ENCODE results near the gene GMDS.

The GMDS gene

GRCh38 chr6:1662534-1662933, 582.9 kb downstream of the GMDS start:
- DNase-seq, result no peak

DNA sequence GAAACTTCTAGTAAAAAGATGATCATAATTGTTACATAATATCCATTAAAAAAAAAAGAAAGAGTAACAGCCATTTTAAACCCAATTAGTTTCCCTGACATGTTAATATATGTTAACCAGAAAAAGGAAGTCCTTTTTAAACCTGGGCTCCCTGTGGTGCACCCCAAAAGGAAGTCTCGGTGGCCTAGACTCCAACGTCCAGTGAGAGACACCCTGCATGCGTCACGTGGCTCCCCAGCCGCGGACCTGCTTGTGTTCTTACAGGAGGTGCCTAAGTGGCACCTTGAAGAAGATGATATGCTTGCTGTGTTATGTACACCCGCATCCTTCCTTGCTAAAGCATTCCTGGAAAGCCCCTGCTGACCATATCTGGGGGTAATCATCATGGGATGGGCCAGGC, 585.6 kb downstream of the GMDS start:
- DNase-seq, result no peak

- DNase-seq, result no peak
Measured at GRCh38 chr6:1658212-1659005, 587.0 kb downstream of the GMDS start.

GRCh38 chr6:1657771-1658165, 587.6 kb downstream of the GMDS start:
- no peak for DNase-seq

DNA sequence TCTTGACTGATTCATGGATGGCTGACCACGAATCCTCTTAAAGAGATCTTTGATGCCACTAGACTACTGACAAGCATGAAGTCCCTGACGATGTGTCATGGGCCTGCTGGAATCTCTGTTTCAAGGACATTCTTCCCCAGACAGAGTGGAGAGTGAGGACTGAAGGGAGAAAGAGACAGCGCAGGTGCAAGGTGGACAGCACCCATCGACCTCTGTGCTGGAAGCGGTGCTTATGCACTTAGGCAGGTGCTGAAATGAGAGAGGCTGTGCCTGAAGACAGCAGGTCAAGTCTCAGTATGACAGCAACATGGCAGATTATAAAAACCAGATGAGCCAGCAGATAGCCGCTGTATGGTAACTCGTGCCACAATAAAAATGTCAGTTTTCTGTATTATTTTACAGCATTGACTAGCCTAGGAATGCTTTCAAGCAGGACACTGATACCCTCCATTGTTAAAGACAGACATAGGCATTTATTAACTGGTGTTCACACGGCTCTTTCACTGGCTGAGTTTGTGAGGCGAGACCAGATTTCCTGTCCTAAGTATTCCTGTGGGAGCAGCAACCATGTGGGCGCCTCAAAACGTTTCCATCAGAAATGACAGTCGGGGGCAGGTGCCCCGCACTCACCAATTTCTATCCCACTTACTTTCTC, 588.2 kb downstream of the GMDS start:
- no peak for DNase-seq

DNA sequence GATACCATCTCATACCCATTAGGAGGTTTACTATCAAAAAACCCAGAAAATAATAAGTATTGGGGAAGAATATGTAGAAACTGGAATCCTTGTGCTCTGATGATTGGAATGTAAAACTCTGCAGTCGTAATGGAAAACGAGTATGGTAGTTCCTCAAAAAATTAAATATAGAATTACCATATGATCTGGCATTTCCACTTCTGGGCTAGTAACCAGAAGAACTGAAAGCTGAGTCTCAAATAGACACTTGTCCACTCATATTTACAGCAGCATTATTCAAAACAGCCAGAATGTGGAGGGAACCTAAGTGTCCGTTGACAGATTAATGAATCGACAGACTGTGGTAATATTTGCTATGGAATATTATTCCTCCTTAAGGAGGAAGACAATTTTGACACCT, 591.4 kb downstream of the GMDS start:
- no peak for DNase-seq

DNA sequence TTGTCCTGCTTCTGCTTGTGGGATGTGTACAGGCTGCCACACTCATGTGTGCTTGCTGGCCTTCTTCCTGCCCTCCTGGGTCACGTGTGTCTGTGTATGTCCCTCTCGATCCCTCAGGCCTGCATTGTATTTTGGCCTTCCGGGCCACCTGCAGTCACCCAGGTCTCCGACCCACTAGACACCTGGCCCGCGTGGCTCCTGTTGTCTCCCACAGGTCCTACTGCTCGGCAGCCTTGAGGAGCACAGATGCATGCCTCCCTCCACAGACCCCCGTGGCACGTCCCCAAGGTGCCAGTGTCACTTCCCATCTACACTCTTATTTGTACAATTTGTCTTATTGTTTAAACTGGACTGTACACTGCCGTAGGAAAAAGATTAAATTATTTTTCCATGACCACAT, 592.6 kb downstream of the GMDS start:
- no peak for DNase-seq

- DNase-seq, result no peak
Measured at GRCh38 chr6:1651362-1651761, 594.0 kb downstream of the GMDS start.

GRCh38 chr6:1645466-1646185, 599.8 kb downstream of the GMDS start:
- DNase-seq, result no peak

- DNase-seq, result no peak
Measured at GRCh38 chr6:1644516-1645060, 600.8 kb downstream of the GMDS start.

- no peak for DNase-seq
Measured at GRCh38 chr6:1643830-1644445, 601.5 kb downstream of the GMDS start.

DNA sequence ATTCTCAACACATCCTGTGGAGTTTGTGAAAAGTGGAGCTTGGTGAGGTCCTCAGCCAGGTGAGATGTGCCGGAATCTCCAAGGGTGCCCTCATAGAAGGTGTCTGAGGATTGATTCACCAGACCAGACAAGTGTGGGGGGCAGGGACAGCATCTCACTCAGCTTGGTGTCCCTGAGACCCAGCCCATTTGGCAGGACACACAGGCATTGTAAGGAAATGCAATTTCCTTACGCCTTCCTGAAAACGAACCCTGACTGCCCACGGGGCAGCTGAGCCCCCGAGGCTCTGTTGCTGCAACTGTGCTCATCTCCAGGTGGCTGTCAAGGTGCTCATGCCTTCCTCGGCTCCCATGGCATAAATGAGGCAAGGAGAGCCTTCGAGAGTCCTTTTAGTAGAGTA, 602.3 kb downstream of the GMDS start:
- DNase-seq, result no peak

- no peak for DNase-seq
Measured at GRCh38 chr6:1641343-1641885, 604.0 kb downstream of the GMDS start.

DNA sequence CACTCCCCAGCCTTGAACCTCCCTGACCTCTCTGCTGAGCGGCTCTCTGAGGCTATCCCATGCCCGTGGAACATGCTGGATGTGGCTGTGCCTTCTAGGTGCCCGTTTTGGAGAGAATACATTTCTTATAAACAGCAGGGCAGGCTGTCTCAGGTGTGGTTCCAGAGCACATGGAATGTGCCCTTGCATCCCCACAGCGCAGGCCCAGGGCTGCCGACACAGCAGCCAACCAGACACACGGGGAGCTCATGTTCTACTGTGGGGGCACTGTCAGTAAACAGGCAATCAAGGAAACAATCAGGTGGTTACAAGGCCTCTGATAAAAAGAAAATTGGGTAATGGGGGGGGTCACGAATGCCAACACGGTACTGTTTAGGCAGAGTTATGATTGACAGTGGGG, 604.9 kb downstream of the GMDS start:
- no peak for DNase-seq

GRCh38 chr6:1639430-1639829, 606.0 kb downstream of the GMDS start:
- DNase-seq, result no peak

DNA sequence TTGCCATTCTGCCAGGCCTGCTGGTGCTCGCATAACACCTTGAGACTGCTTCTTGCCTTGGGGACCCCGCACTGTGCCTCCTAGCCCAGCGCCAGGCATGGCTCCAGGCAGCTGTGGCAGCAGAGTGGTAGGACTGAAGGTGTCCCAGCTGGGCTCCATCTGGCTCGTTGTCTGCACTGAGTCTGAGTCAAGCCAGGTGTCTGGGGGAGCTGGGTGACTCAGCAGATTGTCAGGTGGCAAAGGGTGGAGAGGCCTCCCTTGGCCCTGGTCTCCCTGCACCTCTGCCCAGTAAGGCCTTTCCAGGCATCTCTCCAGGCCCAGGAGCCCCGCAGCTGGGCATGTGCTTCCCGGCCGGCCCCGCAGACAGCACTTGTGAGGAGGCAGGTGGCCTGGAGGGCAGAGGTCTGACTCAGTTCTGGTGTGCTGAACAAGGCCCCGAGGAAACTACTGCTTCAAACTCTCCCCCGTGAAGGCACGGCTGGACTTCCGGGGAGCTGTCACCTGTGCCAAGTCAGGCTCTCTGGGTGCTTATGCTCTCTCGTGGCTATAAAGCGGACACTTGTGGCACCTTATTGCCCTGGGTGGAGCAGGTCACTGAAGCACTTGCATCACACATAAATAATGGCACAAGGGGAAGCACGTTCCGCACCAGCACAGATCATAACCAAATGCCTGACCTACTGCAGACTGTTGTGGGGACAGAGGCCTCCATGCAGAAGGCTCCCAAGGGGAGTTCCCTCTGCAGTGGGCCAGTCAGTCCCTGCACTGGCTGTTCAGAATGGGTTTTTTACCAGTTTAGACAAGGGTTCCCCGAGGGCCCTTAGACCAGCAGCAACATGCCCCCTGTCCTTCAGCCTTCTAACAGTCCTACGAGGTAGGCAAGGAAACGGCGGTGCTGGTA, 608.2 kb downstream of the GMDS start:
- DNase-seq, result no peak

DNA sequence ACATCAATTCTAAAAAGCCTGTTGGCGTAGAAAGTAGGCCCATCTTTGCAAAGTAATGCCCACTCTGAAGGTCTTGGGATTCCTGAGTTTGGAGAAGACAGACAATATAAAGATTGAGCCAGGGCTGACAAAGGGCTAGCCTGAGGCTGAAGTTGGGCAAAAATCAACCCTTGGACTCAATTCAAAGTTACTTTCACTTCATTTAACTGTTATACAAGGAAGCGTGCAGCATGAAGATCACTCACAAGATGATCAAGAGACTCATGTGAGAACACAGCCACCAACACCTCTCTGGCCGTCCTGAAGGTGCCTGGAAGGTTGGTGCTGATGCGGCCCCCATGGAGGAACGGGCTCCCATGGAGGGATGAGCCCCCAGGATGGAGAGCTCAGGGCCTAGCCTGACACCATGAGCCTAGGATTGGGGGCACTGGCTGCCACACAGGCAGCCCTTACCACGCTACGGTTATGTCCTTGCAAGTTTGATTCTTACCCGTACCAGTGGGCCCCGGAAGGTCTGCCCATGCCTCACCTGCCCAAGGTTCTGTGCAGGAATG, 609.1 kb downstream of the GMDS start:
- no peak for DNase-seq

DNA sequence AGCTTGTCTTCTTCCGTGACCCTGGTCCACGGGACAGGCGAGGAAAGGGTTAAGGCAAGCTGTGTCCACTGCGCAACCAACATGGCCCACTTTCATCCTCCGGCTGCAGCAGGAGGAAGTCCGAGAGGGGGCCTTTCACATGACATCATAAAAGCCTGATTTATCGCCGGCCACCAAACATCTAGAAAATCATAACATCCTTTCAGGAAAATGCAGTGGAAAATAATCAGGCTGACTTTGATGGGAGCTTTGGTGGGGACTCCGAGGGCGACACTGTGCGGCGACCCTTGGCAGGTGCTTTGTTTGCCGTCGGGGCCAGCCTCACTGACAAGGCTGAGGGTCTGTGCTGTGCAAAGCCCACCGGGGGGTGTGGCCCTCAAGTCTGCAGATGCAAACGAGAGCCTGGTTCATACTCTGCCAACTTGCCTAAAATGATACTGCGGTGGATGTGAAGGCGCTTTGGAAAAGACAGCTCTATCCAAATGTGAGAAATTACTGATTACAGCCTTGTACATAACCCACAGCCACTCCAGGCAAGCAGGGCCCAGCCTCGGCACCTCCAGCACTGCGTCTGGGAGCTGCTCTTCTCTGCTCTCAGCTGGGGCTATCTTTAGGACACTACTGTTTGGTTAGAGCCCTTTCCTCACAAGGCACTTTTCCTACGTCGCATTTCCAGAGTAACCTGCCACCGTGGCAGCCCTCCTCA, 609.9 kb downstream of the GMDS start:
- no peak for DNase-seq

GRCh38 chr6:1634081-1634480, 611.3 kb downstream of the GMDS start:
- DNase-seq, result no peak

DNA sequence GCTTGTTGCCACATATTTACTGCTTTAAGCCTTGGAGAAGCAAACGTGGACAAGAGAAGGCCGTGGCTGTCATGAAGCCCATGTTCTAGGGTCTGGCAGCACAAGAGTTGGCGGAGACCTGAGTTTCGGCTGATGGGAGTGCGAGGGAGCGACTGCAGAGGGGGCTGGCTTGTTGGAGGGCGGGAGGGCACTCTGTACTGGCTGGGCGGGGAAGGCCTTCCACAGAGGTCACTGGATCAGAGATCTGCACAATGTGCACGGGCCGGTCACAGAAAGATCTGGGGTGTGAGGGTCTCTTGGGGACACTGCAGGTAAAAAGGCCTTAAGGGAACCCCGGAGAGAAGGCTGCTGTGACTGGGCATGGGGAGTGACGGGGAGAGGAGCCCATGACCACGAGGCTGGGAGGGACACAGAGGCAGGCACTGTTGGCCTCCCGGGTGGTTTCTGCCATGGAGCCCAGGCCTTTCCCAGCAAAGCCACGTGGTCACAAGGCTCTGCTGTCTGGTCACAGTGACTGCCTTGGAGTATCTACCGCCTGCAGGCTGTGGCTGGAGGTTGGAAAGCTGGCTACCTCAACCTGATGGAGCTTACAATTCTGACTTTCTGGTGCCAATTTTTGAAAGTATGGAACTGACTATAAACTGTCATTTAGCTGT, 611.9 kb downstream of the GMDS start:
- DNase-seq, result no peak
